Body of pancreas (tissue), 4 donors: ENCODE results near the gene NOP14.

Experiments used
- CTCF ChIP-seq, 7 experiments: fragments of 450-650 bp in 4 of 7; fragments of 200-600 bp in 3 of 7; sonication (generic) in 3 of 7; IDR thresholded peaks; one replicate each; pipeline ENCODE4 v1.5.1; 2016 to 2019; ENCODE audit warnings: antibody characterized with exemption in 7 of 7
- POLR2A ChIP-seq, 3 donors: fragments of 450-650 bp; IDR thresholded peaks; one replicate each; pipeline ENCODE4 v1.6.1; 2016; ENCODE audit warnings: antibody characterized with exemption in 3 of 3, mild to moderate bottlenecking in 2 of 3

- TF ChIP-seq CTCF (IDR thresholded peaks at IDR 0.05), result no peak
- no peak for TF ChIP-seq POLR2A (IDR thresholded peaks at IDR 0.05)
Observed at GRCh38 chr4:2958446-2958845, 4.8 kb downstream of the NOP14 start.
